SK-N-SH (cell line): ENCODE data around the gene SELENOI. TPM values are rescaled to one million over a fixed set of nuclear protein-coding genes. Genes with fewer than 3 reads are reported as not detected.

Source experiments
- CTCF ChIA-PET: fragments of 300-600, 350-600 bp; formaldehyde crosslinking; extraction: SDS; loops from one replicate; lab custom pipeline; 2021; lab: Yijun Ruan, JAX
- POLR2A ChIA-PET: fragments of 350-600 bp; sonication (Branson Sonifier 250); formaldehyde crosslinking; extraction: SDS; loops from one replicate; lab custom pipeline; 2020; ENCODE audit warnings: antibody characterized with exemption, inconsistent platforms; lab: Yijun Ruan, JAX
- DNase-seq: peaks from one replicate; pipeline ENCODE4 v3.0.0; 2012
- H2AFZ ChIP-seq: fragments of 200-600 bp; sonication (generic); 2 replicates; pipeline ENCODE4 v1.8.1; 2016; ENCODE audit warnings: antibody characterized with exemption, mild to moderate bottlenecking, low read depth
- H3F3A ChIP-seq: fragments of 200-600 bp; sonication (generic); replicated peaks from 2 replicates; pipeline ENCODE3; 2016; ENCODE audit warnings: antibody characterized with exemption, mild to moderate bottlenecking; ENCODE audit not compliant: insufficient read depth
- H3K27ac ChIP-seq, 2 experiments: fragments of 200-500 bp in 1 of 2; fragments of 200-600 bp in 1 of 2; sonication (Bioruptor generic) in 1 of 2; sonication (generic), shearing (Covaris generic) in 1 of 2; 2 replicates each; pipeline versions ENCODE4 v1.5.1 to v1.6.1; 2014 to 2016; ENCODE audit warnings: low read depth in 2 of 2, inconsistent platforms in 1 of 2, low read length in 1 of 2, mild to moderate bottlenecking in 1 of 2, mixed read lengths in 1 of 2
- H3K27me3 ChIP-seq: fragments of 200-600 bp; sonication (generic), shearing (Covaris generic); 2 replicates; pipeline ENCODE4 v1.6.1; 2016; ENCODE audit warnings: mixed run types; ENCODE audit not compliant: insufficient read depth
- H3K36me3 ChIP-seq, 2 experiments: fragments of 200-500 bp in 1 of 2; fragments of 200-600 bp in 1 of 2; sonication (Bioruptor generic) in 1 of 2; sonication (generic) in 1 of 2; replicated peaks in 1 of 2; 2 replicates each; pipeline versions ENCODE3 to v1.5.1; 2014 to 2016; ENCODE audit warnings: low read length in 1 of 2, mild to moderate bottlenecking in 1 of 2; ENCODE audit not compliant: insufficient read depth in 2 of 2, control insufficient read depth in 1 of 2
- H3K4me1 ChIP-seq, 2 experiments: fragments of 200-500 bp in 1 of 2; fragments of 200-600 bp in 1 of 2; sonication (Bioruptor generic) in 1 of 2; sonication (generic), shearing (Covaris generic) in 1 of 2; 2 replicates each; pipeline versions ENCODE4 v1.5.1 to v1.6.1; 2014 to 2016; ENCODE audit warnings: low read depth in 1 of 2, low read length in 1 of 2, mixed run types in 1 of 2; ENCODE audit not compliant: insufficient read depth in 2 of 2, control insufficient read depth in 1 of 2
- H3K4me2 ChIP-seq: fragments of 200-600 bp; sonication (generic), shearing (Covaris generic); 2 replicates; pipeline ENCODE4 v1.6.1; 2017; ENCODE audit warnings: mixed run types
- H3K4me3 ChIP-seq, 2 experiments: fragments of 200-500 bp in 1 of 2; fragments of 200-600 bp in 1 of 2; sonication (Bioruptor generic) in 1 of 2; sonication (generic), shearing (Covaris generic) in 1 of 2; 2 replicates each; pipeline versions ENCODE4 v1.5.1 to v1.8.1; 2014 to 2016; ENCODE audit warnings: low read depth in 2 of 2, inconsistent platforms in 1 of 2, low read length in 1 of 2, mild to moderate bottlenecking in 1 of 2, mixed read lengths in 1 of 2, moderate library complexity in 1 of 2
- H3K79me2 ChIP-seq: fragments of 200-600 bp; sonication (generic); 2 replicates; pipeline ENCODE4 v1.8.1; 2017; ENCODE audit warnings: mild to moderate bottlenecking; ENCODE audit not compliant: insufficient read depth
- H3K9ac ChIP-seq: fragments of 200-600 bp; sonication (generic); 2 replicates; pipeline ENCODE4 v1.6.1; 2017; ENCODE audit warnings: mixed run types
- H3K9me2 ChIP-seq: fragments of 200-600 bp; sonication (generic); 2 replicates; pipeline ENCODE4 v1.6.1; 2017; ENCODE audit warnings: mixed run types
- H3K9me3 ChIP-seq: fragments of 200-600 bp; sonication (generic); 2 replicates; pipeline ENCODE4 v1.6.1; 2017; ENCODE audit warnings: mixed run types, mild to moderate bottlenecking, moderate library complexity
- H4K20me1 ChIP-seq: fragments of 200-600 bp; sonication (generic); 2 replicates; pipeline ENCODE4 v1.6.1; 2017; ENCODE audit warnings: mild to moderate bottlenecking, mixed run types; ENCODE audit not compliant: insufficient read depth
- CHD2 ChIP-seq: fragments of 150-350 bp; IDR thresholded peaks from 2 replicates; pipeline ENCODE4 v1.6.1; 2018; ENCODE audit warnings: low read length; ENCODE audit not compliant: partially characterized antibody
- CTCF ChIP-seq: fragments of 200-600 bp; sonication (generic); IDR thresholded peaks from 2 replicates; pipeline ENCODE4 v1.6.1; 2017; ENCODE audit warnings: antibody characterized with exemption, mild to moderate bottlenecking, moderate library complexity
- ELF1 ChIP-seq: IDR thresholded peaks from 2 replicates; pipeline ENCODE4 v1.4.0; 2012
- FOSL2 ChIP-seq: IDR thresholded peaks from 2 replicates; pipeline ENCODE4 v1.4.0; 2012; ENCODE audit warnings: low read depth, mild to moderate bottlenecking, moderate library complexity, borderline replicate concordance
- FOXM1 ChIP-seq: IDR thresholded peaks from 2 replicates; pipeline ENCODE4 v1.4.0; 2012; ENCODE audit warnings: low read depth, mild to moderate bottlenecking
- GABPA ChIP-seq: IDR thresholded peaks from 2 replicates; pipeline ENCODE4 v1.4.0; 2012; ENCODE audit warnings: low read depth, mild to moderate bottlenecking
- GATA2 ChIP-seq: sonication (generic); formaldehyde crosslinking; IDR thresholded peaks from 2 replicates; pipeline ENCODE4 v1.5.0; 2020; ENCODE audit warnings: mild to moderate bottlenecking, missing genetic modification reagents
- JUND ChIP-seq: IDR thresholded peaks from 2 replicates; pipeline ENCODE4 v1.4.0; 2012
- MAX ChIP-seq: IDR thresholded peaks from 2 replicates; pipeline ENCODE4 v1.4.0; 2012; ENCODE audit warnings: low read depth
- MEF2A ChIP-seq: IDR thresholded peaks from 2 replicates; pipeline ENCODE4 v1.4.0; 2012; ENCODE audit warnings: low read depth, borderline replicate concordance
- MXI1 ChIP-seq: IDR thresholded peaks from 2 replicates; pipeline ENCODE4 v1.6.1; 2012; ENCODE audit warnings: mild to moderate bottlenecking, low read depth, low read length, improper control_type of control experiment
- NFIC ChIP-seq: IDR thresholded peaks from 2 replicates; pipeline ENCODE4 v1.4.0; 2012; ENCODE audit warnings: borderline replicate concordance
- NRF1 ChIP-seq: IDR thresholded peaks from 2 replicates; pipeline ENCODE4 v1.6.1; 2012; ENCODE audit warnings: low read depth, mild to moderate bottlenecking, low read length
- RAD21 ChIP-seq: IDR thresholded peaks from 2 replicates; pipeline ENCODE4 v1.6.1; 2012; ENCODE audit warnings: mild to moderate bottlenecking, low read length
- RCOR1 ChIP-seq: fragments of 150-350 bp; IDR thresholded peaks from 2 replicates; pipeline ENCODE4 v1.6.1; 2017; ENCODE audit warnings: antibody characterized with exemption, low read length
- REST ChIP-seq: IDR thresholded peaks from 2 replicates; pipeline ENCODE4 v1.6.1; 2012; ENCODE audit warnings: mild to moderate bottlenecking, low read depth, low read length, moderate library complexity
- RXRA ChIP-seq: IDR thresholded peaks from 2 replicates; pipeline ENCODE4 v1.4.0; 2012; ENCODE audit warnings: low read depth, mild to moderate bottlenecking, borderline replicate concordance
- SIN3A ChIP-seq: IDR thresholded peaks from 2 replicates; pipeline ENCODE4 v1.6.1; 2012; ENCODE audit warnings: low read depth, mild to moderate bottlenecking, low read length, moderate library complexity, borderline replicate concordance
- SMC3 ChIP-seq: IDR thresholded peaks from 2 replicates; pipeline ENCODE4 v1.6.1; 2012; ENCODE audit warnings: low read depth, low read length, improper control_type of control experiment
- TAF1 ChIP-seq: IDR thresholded peaks from 2 replicates; pipeline ENCODE4 v1.6.1; 2012; ENCODE audit warnings: low read depth, mild to moderate bottlenecking, low read length, moderate library complexity, borderline replicate concordance
- TCF12 ChIP-seq: IDR thresholded peaks from 2 replicates; pipeline ENCODE4 v1.4.0; 2012
- TEAD4 ChIP-seq: IDR thresholded peaks from 2 replicates; pipeline ENCODE4 v1.4.0; 2012; ENCODE audit warnings: mild to moderate bottlenecking, borderline replicate concordance; ENCODE audit not compliant: insufficient read depth
- WGBS: methylation state at CpG from one replicate; pipeline ENCODE4 v1.1.6; 2017; ENCODE audit warnings: low lambda C conversion rate; 5-methylcytosine and 5-hydroxymethylcytosine counted together
- polyA plus RNA-seq, 3 experiments: library from polyadenylated mRNA; depleted of rRNA; stranded (reverse); fragments of >200 nt; gene quantifications; 2 replicates each; pipeline ENCODE4 v1.2.3, GENCODE V29; 2012

Gene SELENOI
- polyA plus RNA-seq, 1 of the 3 experiments (the other 2 are of a cell fraction), result 4.4 TPM

- Histone ChIP-seq H3K36me3 (no peaks in the 10 kb centered on the region), H3K9ac (no peak overlapping the region), H3K9me3 (no peaks in the 10 kb centered on the region), H3K9me2 (no peaks in the 10 kb centered on the region), H3K4me3 (no peak overlapping the region), H3K4me2 (no peak overlapping the region), H3K79me2 (no peaks in the 10 kb centered on the region), H3K4me1 (peaks cover 0 to 5% of the 10 kb centered on the region in 2 experiments; a peak in 1 of 4 replicates), H3K27ac (no peak overlapping the region), H2AFZ (no peak overlapping the region), H3K27me3 (peaks cover 10% of the 10 kb centered on the region; the same call in 1 of the 2 replicates), H3F3A (no peaks in the 10 kb centered on the region), H4K20me1 (no peaks in the 10 kb centered on the region)
- DNase-seq, result peak; percentile 54
- TF ChIP-seq GATA2 (CRISPR knock-in tag), result no peak
- no peak for TF ChIP-seq RXRA
- TF ChIP-seq NFIC, result no peak
- TF ChIP-seq NRF1, result no peak
- TF ChIP-seq CTCF, result peak; percentile 39
- peak; percentile 51 for TF ChIP-seq RAD21
- no peak for TF ChIP-seq JUND
- TF ChIP-seq SMC3, result peak; percentile 53
- ChIA-PET POLR2A (no interaction called here), CTCF (interaction anchor here (0.7 to 7.2 kb wide), 15 partner anchors 9 to 290 kb away, joined by 3 to 68 read pairs (median 3); no protein-coding TSS in a partner anchor)
- WGBS, result 56% methylated on average over 2 of the region's 2 CpGs
Measured at GRCh38 chr2:26316041-26316440, 29.9 kb upstream of the SELENOI start.

GRCh38 chr2:26316845-26317244, 29.1 kb upstream of the SELENOI start:
- no peaks in the 10 kb centered on the region for H4K20me1 ChIP-seq
- H3K9me2 ChIP-seq, result no peaks in the 10 kb centered on the region
- ChIA-PET CTCF (interaction anchor here (1.0 to 7.2 kb wide), 8 partner anchors 8 to 289 kb away, joined by 3 to 68 read pairs (median 4); partner anchors contain the start of genes HADHA and HADHB), POLR2A (no interaction called here)
- TF ChIP-seq CHD2, result no peak
- TF ChIP-seq ELF1, result no peak
- no peak for TF ChIP-seq MXI1
- TF ChIP-seq RXRA, result no peak
- no peak for TF ChIP-seq RCOR1
- no peak for TF ChIP-seq TCF12
- TF ChIP-seq TEAD4, result no peak
- TF ChIP-seq MEF2A, result no peak
- TF ChIP-seq GABPA, result no peak
- no peak for TF ChIP-seq SMC3
- no peak for TF ChIP-seq TAF1
- no peak for TF ChIP-seq CTCF
- TF ChIP-seq FOXM1, result no peak
- no peak for TF ChIP-seq REST
- TF ChIP-seq MAX, result no peak
- TF ChIP-seq FOSL2, result no peak
- TF ChIP-seq SIN3A, result no peak
- TF ChIP-seq RAD21, result no peak
- H3K4me2 ChIP-seq, result no peak overlapping the region
- no peaks in the 10 kb centered on the region for H3K9me3 ChIP-seq
- H3K27ac ChIP-seq, result no peak overlapping the region
- DNase-seq, result no peak
- no peaks in the 10 kb centered on the region for H3K36me3 ChIP-seq
- no peak overlapping the region for H3K4me3 ChIP-seq
- WGBS, result 81% methylated on average over 6 of the region's 6 CpGs
- H3F3A ChIP-seq, result no peaks in the 10 kb centered on the region
- peaks cover 15% of the 10 kb centered on the region; the same call in 1 of the 2 replicates for H3K27me3 ChIP-seq
- H2AFZ ChIP-seq, result no peak overlapping the region
- no peaks in the 10 kb centered on the region for H3K79me2 ChIP-seq
- peaks cover 0 to 5% of the 10 kb centered on the region in 2 experiments; a peak in 1 of 4 replicates for H3K4me1 ChIP-seq
- H3K9ac ChIP-seq, result no peak overlapping the region
